GM23338 (cell line): ENCODE results near the gene ZNF155. TPM values are rescaled to one million over a fixed set of nuclear protein-coding genes. Genes with fewer than 3 reads are reported as not detected.

Experiments
- ATAC-seq: fragments of 200-7000 bp; cut with Tn5 transposase; 3 replicates; pipeline ENCODE4 v1.9.1; 2020
- DNase-seq: peaks from one replicate; pipeline ENCODE4 v3.0.0-alpha.2; 2015; ENCODE audit warnings: low spot score
- H2AFZ ChIP-seq: fragments of 200-600 bp; sonication (generic); 2 replicates; pipeline ENCODE4 v1.8.0; 2016; ENCODE audit warnings: antibody characterized with exemption, mild to moderate bottlenecking, moderate library complexity
- H3F3A ChIP-seq: fragments of 200-600 bp; sonication (generic); replicated peaks from 2 replicates; pipeline ENCODE4 v1.8.0; 2017; ENCODE audit warnings: antibody characterized with exemption, mixed run types, low read depth
- H3K27ac ChIP-seq: fragments of 200-600 bp; sonication (generic); 2 replicates; pipeline ENCODE4 v1.6.1; 2016; ENCODE audit warnings: low read depth
- H3K27me3 ChIP-seq: fragments of 200-600 bp; sonication (generic); 2 replicates; pipeline ENCODE4 v1.8.0; 2016; ENCODE audit warnings: mild to moderate bottlenecking, mixed run types, moderate library complexity; ENCODE audit not compliant: insufficient read depth
- H3K36me3 ChIP-seq: fragments of 200-600 bp; sonication (generic); 2 replicates; pipeline ENCODE4 v1.8.0; 2016; ENCODE audit warnings: mild to moderate bottlenecking; ENCODE audit not compliant: insufficient read depth
- H3K4me1 ChIP-seq: fragments of 200-600 bp; sonication (generic); 2 replicates; pipeline ENCODE4 v1.8.0; 2016; ENCODE audit warnings: mild to moderate bottlenecking, moderate library complexity; ENCODE audit not compliant: insufficient read depth
- H3K4me2 ChIP-seq: fragments of 200-600 bp; sonication (generic); 2 replicates; pipeline ENCODE4 v1.7.1; 2017; ENCODE audit warnings: mixed run types
- H3K4me3 ChIP-seq: fragments of 200-600 bp; sonication (generic); 2 replicates; pipeline ENCODE4 v1.6.1; 2016; ENCODE audit warnings: mixed run types
- H3K79me2 ChIP-seq: fragments of 200-600 bp; sonication (generic); replicated peaks from 2 replicates; pipeline ENCODE4 v1.8.0; 2017; ENCODE audit warnings: mild to moderate bottlenecking; ENCODE audit not compliant: insufficient read depth
- H3K9me2 ChIP-seq: fragments of 200-600 bp; sonication (generic); 2 replicates; pipeline ENCODE4 v1.8.0; 2017; ENCODE audit not compliant: insufficient read depth
- H4K20me1 ChIP-seq: fragments of 200-600 bp; sonication (generic); replicated peaks from 2 replicates; pipeline ENCODE4 v1.8.0; 2017; ENCODE audit warnings: mild to moderate bottlenecking; ENCODE audit not compliant: insufficient read depth
- H3K27ac Mint-ChIP-seq: 2 replicates; pipeline ENCODE4 v1.8.0; 2020; ENCODE audit warnings: inconsistent platforms, mild to moderate bottlenecking, moderate library complexity, mixed read lengths
- H3K27me3 Mint-ChIP-seq: 3 replicates; pipeline ENCODE4 v1.8.0; 2022; ENCODE audit warnings: low read depth, mild to moderate bottlenecking, moderate library complexity, mixed read lengths, inconsistent platforms; ENCODE audit not compliant: insufficient read depth, poor library complexity
- H3K36me3 Mint-ChIP-seq: 3 replicates; pipeline ENCODE4 v1.8.0; 2021; ENCODE audit warnings: low read depth, mild to moderate bottlenecking, inconsistent platforms, moderate library complexity, mixed read lengths
- H3K4me1 Mint-ChIP-seq: 3 replicates; pipeline ENCODE4 v1.8.0; 2020; ENCODE audit warnings: mild to moderate bottlenecking, inconsistent platforms, mixed read lengths
- H3K4me3 Mint-ChIP-seq: 3 replicates; pipeline ENCODE4 v1.8.0; 2021; ENCODE audit warnings: moderate library complexity, mild to moderate bottlenecking, inconsistent platforms, mixed read lengths
- H3K9me3 Mint-ChIP-seq: 3 replicates; pipeline ENCODE4 v1.8.0; 2020; ENCODE audit warnings: moderate library complexity, mild to moderate bottlenecking, inconsistent platforms, mixed read lengths
- CREB1 ChIP-seq: fragments of 250-450 bp; sonication (Bioruptor Pico); IDR thresholded peaks from 2 replicates; pipeline ENCODE4 v1.5.0; 2020; ENCODE audit warnings: low read depth, mild to moderate bottlenecking, moderate library complexity
- CTCF ChIP-seq, 2 experiments: fragments of 200-600 bp in 1 of 2; sonication (generic) in 1 of 2; conservative IDR thresholded peaks; 2 replicates each; pipeline versions ENCODE4 v1.5.1 to v1.6.1; 2016 to 2017; ENCODE audit warnings: antibody characterized with exemption in 2 of 2, low read depth in 2 of 2, mild to moderate bottlenecking in 2 of 2, moderate library complexity in 1 of 2
- ETS1 ChIP-seq: IDR thresholded peaks from 2 replicates; pipeline ENCODE4 v1.6.1; 2016; ENCODE audit warnings: antibody characterized with exemption
- EZH2 ChIP-seq: fragments of 200-600 bp; sonication (generic); IDR thresholded peaks from one replicate; pipeline ENCODE4 v1.8.0; 2017; ENCODE audit warnings: antibody characterized with exemption, mild to moderate bottlenecking, low read depth; ENCODE audit not compliant: unreplicated experiment
- EZH2phosphoT487 ChIP-seq: fragments of 200-600 bp; sonication (generic); IDR thresholded peaks from one replicate; pipeline ENCODE4 v1.8.1; 2018; ENCODE audit warnings: antibody characterized with exemption; ENCODE audit not compliant: unreplicated experiment
- JUNB ChIP-seq: IDR thresholded peaks from one replicate; pipeline ENCODE4 v1.6.1; 2016; ENCODE audit warnings: antibody characterized with exemption; ENCODE audit not compliant: unreplicated experiment
- NANOG ChIP-seq: IDR thresholded peaks from 2 replicates; pipeline ENCODE4 v1.6.1; 2016; ENCODE audit warnings: antibody characterized with exemption, borderline replicate concordance
- POLR2AphosphoS5 ChIP-seq: IDR thresholded peaks from 2 replicates; pipeline ENCODE4 v1.6.1; 2016; ENCODE audit warnings: antibody characterized with exemption, low read depth
- REST ChIP-seq: IDR thresholded peaks from one replicate; pipeline ENCODE4 v1.6.1; 2018; ENCODE audit warnings: antibody characterized with exemption; ENCODE audit not compliant: unreplicated experiment
- STAT1 ChIP-seq: IDR thresholded peaks from one replicate; pipeline ENCODE4 v1.6.1; 2016; ENCODE audit warnings: antibody characterized with exemption; ENCODE audit not compliant: unreplicated experiment
- ZNF114 ChIP-seq: fragments of 250-450 bp; sonication (Bioruptor Pico); IDR thresholded peaks from 2 replicates; pipeline ENCODE4 v1.5.0; 2020; ENCODE audit warnings: mild to moderate bottlenecking, moderate library complexity
- ZNF331 ChIP-seq: fragments of 250-450 bp; sonication (Bioruptor Pico); IDR thresholded peaks from 2 replicates; pipeline ENCODE4 v1.5.0; 2020; ENCODE audit warnings: low read depth, mild to moderate bottlenecking, moderate library complexity
- ZNF462 ChIP-seq: fragments of 250-450 bp; sonication (Bioruptor Pico); IDR thresholded peaks from 2 replicates; pipeline ENCODE4 v1.5.0; 2020; ENCODE audit warnings: mild to moderate bottlenecking, moderate library complexity
- polyA plus RNA-seq: library from polyadenylated mRNA; unstranded; fragments of >200 nt; fragmentation: Nextera tagmentation; extraction: Ambion mirVana; gene quantifications from 2 replicates; pipeline ENCODE4 v1.2.1, GENCODE V29; 2016
- total RNA-seq: library from RNA; depleted of rRNA; stranded (reverse); fragments of >200 nt; shearing (Covaris generic); gene quantifications from 2 replicates; pipeline ENCODE4 v1.2.3, GENCODE V29; 2014

Gene ZNF155
- total and polyA plus RNA-seq, 2 experiments from 2014 or later = 3.8 to 6.0 TPM

- Histone ChIP-seq H3K4me1 (peaks cover 9% of the 10 kb centered on the region; the same call in 1 of the 2 replicates), H3K36me3 (peaks cover 6% of the 10 kb centered on the region), H3K27ac (no peak overlapping the region), H3K9me2 (0 out of 2 replicates have a peak, but pooled peaks cover 7% of the 10 kb centered on the region), H3K4me3 (peak overlapping the region; percentile 70), H2AFZ (peak overlapping the region; percentile 84), H3K79me2 (peaks cover 13% of the 10 kb centered on the region), H3K27me3 (no peaks in the 10 kb centered on the region), H3K4me2 (peak overlapping the region; percentile 83), H3F3A (no peaks in the 10 kb centered on the region), H4K20me1 (peaks cover 3% of the 10 kb centered on the region; the same call in 1 of the 2 replicates)
- peaks cover 17% of the 10 kb centered on the region for H3K9me3 Mint-ChIP-seq
- H3K4me3 Mint-ChIP-seq = no peak overlapping the region; the same call in 2 of the 3 replicates
- H3K4me1 Mint-ChIP-seq = peaks cover 7% of the 10 kb centered on the region; the same call in 2 of the 3 replicates
- peaks cover 14% of the 10 kb centered on the region; the same call in 2 of the 3 replicates for H3K36me3 Mint-ChIP-seq
- no peak for TF ChIP-seq STAT1
- no peak for TF ChIP-seq NANOG
- no peak for TF ChIP-seq CREB1 (CRISPR knock-in tag)
- no peak for TF ChIP-seq ZNF462 (CRISPR knock-in tag)
- TF ChIP-seq JUNB = no peak
- no peak for TF ChIP-seq POLR2AphosphoS5
- no peak for TF ChIP-seq ZNF331 (CRISPR knock-in tag)
- no peak for TF ChIP-seq ZNF114 (CRISPR knock-in tag)
- no peak for TF ChIP-seq REST
- no peak for TF ChIP-seq ETS1
- TF ChIP-seq EZH2 = no peak
- TF ChIP-seq CTCF (conservative IDR thresholded peaks at IDR 0.05; ENCODE audit: low read depth in 2 of 2) = no peak
- TF ChIP-seq EZH2phosphoT487 = no peak
- no peak overlapping the region for H3K27ac Mint-ChIP-seq
- peak; percentile 43 for DNase-seq
- no peak for ATAC-seq
- peaks cover 8% of the 10 kb centered on the region for H3K27me3 Mint-ChIP-seq
Observed at GRCh38 chr19:43936188-43936587, 47.8 kb upstream of the ZNF155 start.
